GM18499 (cell line): ENCODE results near the gene SPINT2.
"Not testable (repeated sequence)": the region's sequence is repeated elsewhere in the genome, so short reads cannot be mapped to it uniquely, and the experiment has no call there.

Experiments
- ATAC-seq: cut with Tn5 transposase; IDR thresholded peaks from one replicate; pipeline ENCODE4 v1.9.1; 2021; ENCODE audit warnings: moderate number of reproducible peaks; ENCODE audit not compliant: insufficient read depth, unreplicated experiment

Gene SPINT2

DNA sequence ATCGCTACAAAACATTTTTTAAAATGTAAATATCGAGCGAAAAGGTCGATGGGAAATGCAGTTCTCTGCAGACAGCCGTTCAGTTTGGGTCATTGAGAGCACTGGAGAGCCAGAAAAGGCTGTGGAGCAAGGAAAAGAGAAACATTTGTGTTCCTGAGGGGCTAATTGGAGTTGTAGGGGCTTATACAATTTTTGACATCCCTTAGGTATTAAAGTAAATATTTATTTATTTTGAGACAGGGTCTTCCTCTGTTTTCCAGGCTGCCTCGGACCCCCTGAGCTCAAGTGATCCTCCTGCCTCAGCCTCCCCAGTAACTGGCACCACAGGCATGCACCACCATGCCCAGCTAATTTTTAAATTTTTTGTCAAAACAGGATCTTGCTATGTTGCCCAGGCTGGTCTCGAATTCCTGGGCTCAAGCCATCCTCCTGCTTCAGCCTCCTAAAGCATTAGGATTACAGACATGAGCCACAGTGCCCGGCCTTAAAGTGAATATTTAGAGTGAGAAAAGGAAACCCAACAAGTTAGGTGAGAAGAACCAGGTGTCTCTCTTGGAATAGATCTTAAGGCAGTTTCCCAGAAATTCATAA is 52.2 kb downstream of the SPINT2 start:
- no peak for ATAC-seq

DNA sequence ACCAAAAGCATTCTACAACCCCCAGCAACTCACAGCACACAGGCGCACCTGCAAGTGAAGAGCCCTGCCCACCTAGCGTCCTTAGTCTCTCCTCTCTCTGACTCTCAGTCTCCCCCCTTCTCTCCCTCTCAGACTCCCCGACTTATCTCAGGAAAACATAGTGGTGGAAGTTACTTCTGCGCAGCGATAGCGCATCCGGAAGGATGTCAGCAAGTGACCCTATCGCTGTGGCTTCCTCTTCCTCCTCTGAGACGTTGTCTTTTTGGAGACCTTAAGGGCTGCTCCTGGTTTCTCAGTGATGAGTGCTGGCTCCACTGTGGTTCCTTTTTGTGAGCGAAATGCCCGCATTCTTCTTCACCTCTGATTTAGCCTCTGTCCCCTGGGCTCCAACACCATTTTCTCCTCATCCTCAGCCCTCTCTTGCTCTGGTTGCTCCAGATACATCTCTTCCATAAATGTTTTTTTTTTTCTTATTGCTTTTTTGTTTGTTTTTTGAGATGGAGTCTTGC is 52.8 kb downstream of the SPINT2 start:
- ATAC-seq = no peak

DNA sequence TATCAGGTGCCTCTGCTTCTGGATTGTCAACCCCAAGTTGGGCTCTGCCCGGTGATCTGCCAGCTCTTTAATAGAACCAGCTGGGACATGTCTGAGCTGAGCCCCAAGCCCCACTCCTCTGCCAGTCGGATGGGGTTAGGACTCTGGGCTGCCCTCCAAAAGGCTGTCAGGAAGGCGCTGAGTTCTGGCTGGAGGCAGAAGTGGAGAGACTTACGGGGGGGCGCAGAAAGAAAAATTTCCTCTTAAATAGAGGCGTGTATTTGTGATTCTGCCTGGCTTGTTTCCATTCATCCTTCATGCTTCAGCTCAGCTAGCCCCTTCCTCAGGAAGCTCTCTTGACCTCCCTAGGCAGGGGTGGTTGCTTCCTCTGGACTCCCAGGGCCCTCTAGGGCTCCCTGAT is 54.3 kb downstream of the SPINT2 start:
- no peak for ATAC-seq

GRCh38 chr19:38319421-38320258 is 55.3 kb downstream of the SPINT2 start, which contains the start of gene KCNK6:
KCNK6 (plus strand) TSS chr19:38319845; CDS start chr19:38319951, 106 bp downstream.
- no peak for ATAC-seq

- no peak for ATAC-seq
Observed at GRCh38 chr19:38320969-38321339, 56.6 kb downstream of the SPINT2 start.

DNA sequence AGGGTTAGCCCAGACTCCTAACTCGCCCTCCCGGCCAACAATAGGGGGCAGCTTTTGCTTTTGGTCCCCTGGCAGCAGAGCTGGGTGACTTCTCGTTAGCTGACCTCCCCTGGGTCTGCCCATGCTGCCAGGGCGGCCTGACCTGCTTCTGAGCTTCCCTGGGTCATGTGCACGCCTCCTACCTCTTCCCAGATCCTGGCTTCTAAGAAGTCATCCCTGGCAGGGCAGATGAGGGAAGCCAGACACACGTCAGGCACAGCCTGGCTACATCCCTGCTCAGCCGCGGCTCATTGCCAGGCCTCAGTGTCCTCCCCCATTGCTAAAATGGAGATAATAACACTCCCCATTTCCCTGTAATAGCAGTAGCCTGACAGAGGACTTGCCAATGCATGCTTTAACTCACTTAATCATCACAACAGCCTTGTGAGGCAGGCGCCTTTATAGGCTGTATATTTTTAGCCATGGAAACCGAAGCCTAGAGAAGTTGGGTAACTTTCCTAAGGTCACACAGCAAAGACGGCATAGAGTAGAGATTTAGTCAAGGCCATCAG is 57.3 kb downstream of the SPINT2 start:
- ATAC-seq = no peak

- ATAC-seq = no peak
Observed at GRCh38 chr19:38323291-38323690, 58.9 kb downstream of the SPINT2 start.

GRCh38 chr19:38324431-38324830 is 60.1 kb downstream of the SPINT2 start:
- ATAC-seq = no peak

GRCh38 chr19:38326591-38326990 is 62.2 kb downstream of the SPINT2 start:
- no peak for ATAC-seq

DNA sequence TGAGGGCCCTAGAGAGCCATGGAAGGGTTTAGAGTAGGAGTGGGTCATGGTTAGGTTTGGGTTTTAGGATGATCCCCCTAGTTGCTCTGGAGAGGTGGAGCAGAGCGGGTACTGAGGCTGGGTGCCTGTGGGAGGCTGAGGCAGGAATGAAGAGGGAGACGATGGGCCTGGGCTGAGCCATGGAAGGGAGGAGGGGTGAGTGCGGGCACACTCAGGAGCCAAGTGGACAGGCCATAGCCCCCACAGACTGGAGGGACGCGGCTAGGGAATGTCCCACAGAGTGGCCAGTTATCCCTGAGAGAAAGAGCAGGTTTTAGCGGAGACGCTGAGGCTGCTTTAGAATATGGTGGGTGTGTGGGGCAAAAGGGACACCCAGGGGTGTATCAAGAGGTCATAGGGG is 65.3 kb downstream of the SPINT2 start:
- no peak for ATAC-seq

DNA sequence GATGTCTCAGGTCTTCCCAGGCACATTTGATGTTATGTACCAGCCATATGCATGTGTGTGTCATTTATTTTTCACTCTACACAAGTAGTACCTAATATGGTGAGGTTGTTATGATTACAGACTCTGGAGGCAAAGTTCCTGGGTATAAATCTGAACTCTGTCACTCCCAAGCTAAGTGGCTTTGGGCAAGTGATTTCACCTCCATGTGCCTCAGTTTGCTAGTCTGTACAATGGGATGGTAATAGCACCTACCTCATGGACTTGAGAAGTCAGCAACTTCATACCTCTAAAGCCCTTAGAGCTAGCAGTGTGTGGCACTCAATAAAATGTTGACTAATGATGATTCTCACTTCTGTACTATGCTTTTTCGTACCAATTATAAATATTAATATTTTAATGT is 67.4 kb downstream of the SPINT2 start:
- no peak for ATAC-seq

- ATAC-seq = no peak
Observed at GRCh38 chr19:38333245-38333644, 68.9 kb downstream of the SPINT2 start.

DNA sequence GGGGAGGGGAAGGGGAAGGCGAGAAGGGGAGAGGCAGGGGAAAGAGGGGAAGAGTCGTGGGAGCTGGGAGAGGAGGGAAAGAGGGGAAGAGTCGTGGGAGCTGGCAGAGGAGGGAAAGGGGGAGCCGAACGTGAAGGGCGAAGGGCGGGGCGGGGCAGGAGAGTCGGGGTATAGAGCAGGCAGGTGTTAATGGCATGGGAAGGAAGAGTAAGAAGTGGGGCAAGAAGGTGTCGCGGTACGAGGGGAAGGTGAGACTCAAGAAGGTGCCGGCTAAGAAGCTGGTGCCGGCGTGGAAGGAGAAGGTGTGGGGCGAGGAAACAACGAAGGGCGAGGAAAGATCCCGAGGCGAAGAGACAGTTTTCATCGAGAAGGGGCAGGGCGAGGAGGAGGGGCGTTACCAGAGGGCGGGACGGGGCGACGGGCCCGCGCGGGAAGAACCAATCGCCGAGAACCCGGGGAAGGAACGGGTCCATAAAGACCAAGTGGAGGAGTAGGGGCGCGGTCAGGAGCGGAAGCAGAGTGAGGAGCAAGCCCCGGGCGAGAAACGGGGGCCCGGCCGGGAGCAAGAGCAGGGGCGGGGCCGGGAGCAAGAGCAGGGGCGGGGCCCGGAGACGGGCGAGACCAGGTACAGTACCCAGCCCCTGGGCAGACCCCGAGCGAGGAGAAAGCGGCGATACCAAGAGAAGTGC is 71.7 kb downstream of the SPINT2 start:
- peak; percentile 37 for ATAC-seq

DNA sequence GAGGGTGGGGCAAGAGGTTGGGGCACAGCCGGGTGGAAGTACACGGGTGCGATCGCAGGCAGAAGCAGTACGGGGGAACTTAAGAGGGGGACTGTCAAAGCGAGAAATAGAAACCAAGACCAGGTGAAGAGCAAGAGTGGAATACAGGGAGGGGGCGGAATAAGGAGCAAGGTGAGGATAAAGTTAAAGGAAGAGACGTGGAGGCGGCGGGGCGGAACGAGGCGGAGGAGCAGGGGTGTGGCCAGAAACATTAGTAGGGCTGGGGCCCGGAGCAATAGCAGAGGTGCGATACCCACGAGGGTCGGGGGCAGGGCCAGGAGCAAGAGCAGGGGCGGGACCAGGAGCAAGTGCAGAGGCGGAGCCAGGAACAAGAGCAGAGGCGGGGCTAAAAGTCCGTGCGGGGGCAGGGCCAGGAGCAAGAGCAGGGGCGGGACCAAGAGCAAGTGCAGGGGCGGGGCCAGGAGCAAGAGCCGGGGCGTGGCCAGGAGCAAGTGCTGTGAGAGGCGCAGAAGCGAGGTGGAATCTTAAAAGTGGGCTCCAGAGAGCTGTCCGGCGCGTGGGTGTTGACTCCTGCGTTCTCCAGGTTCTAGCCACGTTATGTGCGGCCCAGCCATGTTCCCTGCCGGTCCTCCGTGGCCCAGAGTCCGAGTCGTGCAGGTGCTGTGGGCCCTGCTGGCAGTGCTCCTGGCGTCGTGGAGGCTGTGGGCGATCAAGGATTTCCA is 72.4 kb downstream of the SPINT2 start:
- ATAC-seq = no peak

- no peak for ATAC-seq
Observed at GRCh38 chr19:38337360-38337653, 72.9 kb downstream of the SPINT2 start.

DNA sequence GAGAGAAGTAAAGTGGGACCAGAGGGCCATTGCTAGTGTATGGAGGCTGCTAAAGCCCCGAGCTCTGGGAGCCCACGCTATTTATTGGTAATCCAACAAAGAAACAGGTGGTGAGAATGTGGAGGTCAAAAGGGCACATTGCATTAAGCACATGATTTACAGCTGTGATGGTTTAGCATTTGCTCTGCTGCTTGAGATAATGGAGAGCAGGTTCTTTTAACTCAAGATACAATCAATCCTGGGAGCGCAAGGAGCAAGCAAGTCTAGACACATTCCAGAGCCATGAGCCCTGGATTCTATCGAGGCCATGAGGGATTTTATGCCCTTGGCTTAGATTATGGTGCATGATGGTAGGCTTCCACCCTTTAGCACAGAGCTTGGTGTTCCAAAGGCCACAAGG is 74.6 kb downstream of the SPINT2 start:
- not testable (repeated sequence) for ATAC-seq

DNA sequence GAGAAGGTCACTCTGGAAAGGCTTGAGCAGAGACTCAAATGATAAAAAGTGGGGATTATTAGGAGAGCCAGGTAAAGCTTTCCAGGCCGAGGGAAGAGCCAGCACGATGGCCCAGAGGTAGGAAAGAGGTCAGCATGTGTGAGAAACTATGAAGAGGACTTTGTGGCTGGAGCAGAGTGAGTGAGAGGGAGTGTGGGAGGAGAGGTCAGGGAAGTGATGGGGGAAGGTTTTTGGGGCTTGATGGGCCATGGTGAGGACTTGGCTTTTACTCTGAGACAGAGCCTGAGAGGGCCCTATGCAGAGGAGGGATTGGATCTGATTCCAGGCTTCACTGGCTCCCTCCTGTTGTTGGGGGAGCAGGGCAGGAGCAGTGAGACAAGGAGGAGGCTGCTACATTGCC is 76.6 kb downstream of the SPINT2 start:
- ATAC-seq = no peak
